Measurements from ENCODE around the gene SNAI3. TPM values are rescaled to one million over a fixed set of nuclear protein-coding genes. Genes with fewer than 3 reads are reported as not detected.

SNAI3 gene
- total RNA-seq, 1 experiment from 2014 or later: 2.2 TPM

- no peak for DNase-seq (ENCODE audit: low read depth, low spot score)
- Histone ChIP-seq H3K4me3 (replicated peaks in 1 of 2; ENCODE audit: low read depth in 1 of 2, low read length in 2 of 2) (no peak overlapping the region), H3K9ac (ENCODE audit: low read length) (no peak overlapping the region), H3K4me1 (ENCODE audit: control insufficient read depth in 1 of 2, insufficient read depth in 2 of 2, low read length in 2 of 2) (no peaks in the 10 kb centered on the region), H3K36me3 (ENCODE audit: control insufficient read depth in 1 of 2, insufficient read depth in 2 of 2, low read length in 2 of 2) (peaks cover 56 to 87% of the 10 kb centered on the region in 2 experiments; a peak in 3 of 4 replicates), H3K27me3 (ENCODE audit: insufficient read depth, low read length) (no peaks in the 10 kb centered on the region), H2AFZ (ENCODE audit: low read depth, low read length, poor library complexity, severe bottlenecking) (no peak overlapping the region), H3K9me2 (ENCODE audit: insufficient read depth) (no peaks in the 10 kb centered on the region), H3K79me2 (ENCODE audit: insufficient read depth, low read length) (no peaks in the 10 kb centered on the region; the same call in 1 of the 2 replicates), H3K27ac (ENCODE audit: low read depth, low read length) (peak overlapping the region; percentile 32; the same call in 1 of the 2 replicates), H3K4me2 (ENCODE audit: low read length) (no peak overlapping the region), H3K9me3 (ENCODE audit: control insufficient read depth in 1 of 2, insufficient read depth in 1 of 2, low read depth in 1 of 2, low read length in 2 of 2) (no peaks in the 10 kb centered on the region), H4K20me1 (ENCODE audit: insufficient read depth) (no peaks in the 10 kb centered on the region)
- ChIA-PET CTCF (interaction anchor here (1.1 kb wide), 1 partner anchor 14 kb away, joined by 3 read pairs; no protein-coding TSS in a partner anchor), POLR2A (no interaction called here), RAD21 (ENCODE audit: low non-redundant PET in 1 of 2, low total read pairs in 2 of 2, uncharacterized antibody in 2 of 2, unreplicated experiment in 2 of 2) (no interaction called here)
- intact Hi-C loops (cut with micrococcal nuclease): no loop called here
- BruUV-seq (replicated peaks): no TSS peak
- no peak for TF ChIP-seq ATF3 (IDR thresholded peaks at IDR 0.05)
- no peak for TF ChIP-seq SRF (IDR thresholded peaks at IDR 0.05; ENCODE audit: low read depth)
- no peak for TF ChIP-seq POLR2AphosphoS5 (IDR thresholded peaks at IDR 0.05; ENCODE audit: low read depth, low read length)
- no peak for TF ChIP-seq EGR1 (IDR thresholded peaks at IDR 0.05; ENCODE audit: low read depth)
- no peak for TF ChIP-seq CTCF (IDR thresholded peaks at IDR 0.05 in 2 of 3, conservative IDR thresholded peaks at IDR 0.05 in 1 of 3; ENCODE audit: borderline replicate concordance in 1 of 3, insufficient read depth in 1 of 3, low read depth in 2 of 3, low read length in 2 of 3)
- no peak for TF ChIP-seq ELF1 (IDR thresholded peaks at IDR 0.05; ENCODE audit: borderline replicate concordance, low read depth)
- no peak for TF ChIP-seq JUND (IDR thresholded peaks at IDR 0.05)
- TF ChIP-seq MAX (IDR thresholded peaks at IDR 0.05): no peak
- no peak for TF ChIP-seq ZBTB33 (IDR thresholded peaks at IDR 0.05; ENCODE audit: extremely low read depth, insufficient replicate concordance, low read length)
- TF ChIP-seq POLR2A (IDR thresholded peaks at IDR 0.05; ENCODE audit: borderline replicate concordance, extremely low read depth, insufficient read depth, insufficient read length): no peak
- TF ChIP-seq RAD21 (IDR thresholded peaks at IDR 0.05; ENCODE audit: low read depth): no peak
- no peak for TF ChIP-seq ZNF274 (IDR thresholded peaks at IDR 0.05; ENCODE audit: low read depth, low read length)
- no peak for TF ChIP-seq CBX3 (IDR thresholded peaks at IDR 0.05; ENCODE audit: low read depth)
- no peak for TF ChIP-seq YY1 (IDR thresholded peaks at IDR 0.05; ENCODE audit: extremely low read depth, insufficient replicate concordance, low read depth, low read length)
- TF ChIP-seq CEBPB (IDR thresholded peaks at IDR 0.05; ENCODE audit: low read depth): no peak
- TF ChIP-seq SIN3A (IDR thresholded peaks at IDR 0.05; ENCODE audit: low read depth): no peak
- TF ChIP-seq FOSL1 (IDR thresholded peaks at IDR 0.05; ENCODE audit: low read depth): no peak
- no peak for TF ChIP-seq TCF7L2 (IDR thresholded peaks at IDR 0.05; ENCODE audit: borderline replicate concordance, extremely low read depth, insufficient read depth, insufficient read length)
- no peak for TF ChIP-seq EZH2 (IDR thresholded peaks at IDR 0.05)
- TF ChIP-seq ZFX (IDR thresholded peaks at IDR 0.05): no peak
- ATAC-seq: no peak
These were observed 37.2 kb upstream of the SNAI3 start for GRCh38 chr16:88723507-88723887.
